Hindlimb muscle (tissue), 1 donor: Measurements from ENCODE around the gene NEDD9. TPM values are rescaled to one million over a fixed set of nuclear protein-coding genes. Genes with fewer than 3 reads are reported as not detected.
A peak's percentile ranks its signal among the peaks of the same experiment; 100 is the strongest.

Experiments used
- DNase-seq: peaks from one replicate; pipeline ENCODE4 v3.0.0-alpha.2; 2013
- polyA plus RNA-seq: library from polyadenylated mRNA; unstranded; fragments of 120-200 nt; gene quantifications from one replicate; pipeline ENCODE4 v1.2.1, GENCODE V29; 2013; ENCODE audit not compliant: insufficient read length

Gene NEDD9
- polyA plus RNA-seq, 1 donor: 9.6 TPM

GRCh38 chr6:11217360-11218101, 14.9 kb downstream of the NEDD9 start:
- no peak for DNase-seq

GRCh38 chr6:11215773-11216172, 16.7 kb downstream of the NEDD9 start:
- DNase-seq: no peak

- no peak for DNase-seq
Measured at GRCh38 chr6:11214901-11215300, 17.6 kb downstream of the NEDD9 start.

- no peak for DNase-seq
Measured at GRCh38 chr6:11214084-11214833, 18.2 kb downstream of the NEDD9 start.

GRCh38 chr6:11213422-11214021, 18.9 kb downstream of the NEDD9 start:
- DNase-seq: peak; percentile 72

GRCh38 chr6:11212664-11213063, 19.8 kb downstream of the NEDD9 start:
- no peak for DNase-seq

GRCh38 chr6:11211254-11211653, 21.2 kb downstream of the NEDD9 start:
- DNase-seq: no peak

- no peak for DNase-seq
Measured at GRCh38 chr6:11210386-11211138, 21.9 kb downstream of the NEDD9 start.

- DNase-seq: no peak
Measured at GRCh38 chr6:11209906-11210305, 22.6 kb downstream of the NEDD9 start.

- no peak for DNase-seq
Measured at GRCh38 chr6:11209369-11209768, 23.1 kb downstream of the NEDD9 start.

GRCh38 chr6:11208854-11209253, 23.6 kb downstream of the NEDD9 start:
- no peak for DNase-seq

GRCh38 chr6:11208267-11208666, 24.2 kb downstream of the NEDD9 start:
- DNase-seq: no peak

GRCh38 chr6:11207199-11207968, 25.1 kb downstream of the NEDD9 start:
- peak; percentile 70 for DNase-seq

- no peak for DNase-seq
Measured at GRCh38 chr6:11206576-11206975, 25.9 kb downstream of the NEDD9 start.

- no peak for DNase-seq
Measured at GRCh38 chr6:11204794-11205366, 27.6 kb downstream of the NEDD9 start.

- no peak for DNase-seq
Measured at GRCh38 chr6:11204005-11204399, 28.5 kb downstream of the NEDD9 start.

- no peak for DNase-seq
Measured at GRCh38 chr6:11203306-11204004, 29.0 kb downstream of the NEDD9 start.

GRCh38 chr6:11202513-11203305, 29.8 kb downstream of the NEDD9 start:
- DNase-seq: no peak

GRCh38 chr6:11201772-11202512, 30.5 kb downstream of the NEDD9 start:
- DNase-seq: no peak
